PC-3 (cell line): Measurements from ENCODE around the gene CYB5R4. TPM values are rescaled to one million over a fixed set of nuclear protein-coding genes. Genes with fewer than 3 reads are reported as not detected.
"Not testable (repeated sequence)": the region's sequence is repeated elsewhere in the genome, so short reads cannot be mapped to it uniquely, and the experiment has no call there.

Source experiments
- ATAC-seq: fragments of 200-7000 bp; cut with Tn5 transposase; 2 replicates; pipeline ENCODE4 v1.9.1; 2020; ENCODE audit warnings: mild to moderate bottlenecking, moderate library complexity
- BruUV-seq: library from RNA; stranded (reverse); fragments of 400-500 nt; replicated peaks from 2 replicates; lab custom pipeline; 2021; lab: Mats Ljungman, UMichigan
- CTCF ChIA-PET: fragments of 300-600 bp; sonication (Branson Sonifier 250); formaldehyde crosslinking; loops from one replicate; lab custom pipeline; 2022; ENCODE audit warnings: antibody characterized with exemption; lab: Charles Lee
- POLR2A ChIA-PET: fragments of 300-600 bp; sonication (Branson Sonifier 250); formaldehyde crosslinking; loops from one replicate; lab custom pipeline; 2022; ENCODE audit warnings: antibody characterized with exemption; ENCODE audit not compliant: unreplicated experiment; lab: Charles Lee
- DNase-seq: peaks from one replicate; pipeline ENCODE4 v3.0.0-alpha.2; 2015
- H2AFZ ChIP-seq: fragments of 300-600 bp; sonication (generic); 2 replicates; pipeline ENCODE4 v1.6.0; 2016; ENCODE audit warnings: antibody characterized with exemption, low read length
- H3F3A ChIP-seq: fragments of 300-600 bp; sonication (generic); one replicate; pipeline ENCODE4 v1.6.0; 2017; ENCODE audit warnings: antibody characterized with exemption, low read length, control low read depth, mild to moderate bottlenecking; ENCODE audit not compliant: unreplicated experiment
- H3K27ac ChIP-seq: fragments of 300-600 bp; sonication (generic); 2 replicates; pipeline ENCODE4 v1.5.1; 2016; ENCODE audit warnings: mild to moderate bottlenecking, low read length
- H3K27me3 ChIP-seq: fragments of 300-600 bp; sonication (generic); 2 replicates; pipeline ENCODE4 v1.6.1; 2016; ENCODE audit warnings: low read length, mixed read lengths
- H3K36me3 ChIP-seq: fragments of 300-600 bp; sonication (generic); 2 replicates; pipeline ENCODE4 v1.6.1; 2016; ENCODE audit warnings: low read depth, mixed run types, low read length, mixed read lengths
- H3K4me1 ChIP-seq: fragments of 300-600 bp; sonication (generic); 2 replicates; pipeline ENCODE4 v1.5.1; 2016; ENCODE audit warnings: low read length; ENCODE audit not compliant: insufficient read depth
- H3K4me2 ChIP-seq: fragments of 300-600 bp; sonication (generic); 2 replicates; pipeline ENCODE4 v1.6.0; 2016; ENCODE audit warnings: low read length
- H3K4me3 ChIP-seq: fragments of 300-600 bp; sonication (generic); 2 replicates; pipeline ENCODE4 v1.5.1; 2016; ENCODE audit warnings: mild to moderate bottlenecking, low read length, mixed read lengths
- H3K79me2 ChIP-seq: fragments of 300-600 bp; sonication (generic); 2 replicates; pipeline ENCODE4 v1.6.1; 2017; ENCODE audit warnings: low read length, mixed read lengths
- H3K9ac ChIP-seq: fragments of 300-600 bp; sonication (generic); 2 replicates; pipeline ENCODE4 v1.6.0; 2016; ENCODE audit warnings: mild to moderate bottlenecking, low read length
- H3K9me2 ChIP-seq: fragments of 300-600 bp; sonication (generic); replicated peaks from 2 replicates; pipeline ENCODE4 v1.6.1; 2016; ENCODE audit warnings: mixed run types, low read length, mixed read lengths
- H3K9me3 ChIP-seq: fragments of 300-600 bp; sonication (generic); 2 replicates; pipeline ENCODE4 v1.6.1; 2016; ENCODE audit warnings: low read length, mixed read lengths
- H4K20me1 ChIP-seq: fragments of 300-600 bp; sonication (generic); 2 replicates; pipeline ENCODE4 v1.6.1; 2016; ENCODE audit warnings: low read length, mixed read lengths
- EZH2 ChIP-seq: fragments of 300-600 bp; sonication (generic); IDR thresholded peaks from one replicate; pipeline ENCODE4 v1.6.1; 2017; ENCODE audit warnings: antibody characterized with exemption, mild to moderate bottlenecking, low read length; ENCODE audit not compliant: unreplicated experiment
- EZH2phosphoT487 ChIP-seq: fragments of 300-600 bp; sonication (generic); IDR thresholded peaks from 2 replicates; pipeline ENCODE4 v1.6.1; 2018; ENCODE audit warnings: mild to moderate bottlenecking, antibody characterized with exemption, low read length, borderline replicate concordance
- intact Hi-C: fragments of 100-400 bp; cut with micrococcal nuclease; formaldehyde crosslinking; loops from 2 replicates; pipeline ENCODE4 v1.9.0; 2023
- total RNA-seq: library from RNA; depleted of rRNA; stranded (reverse); fragments of >200 nt; gene quantifications from 2 replicates; pipeline ENCODE4 v1.2.3, GENCODE V29; 2014
- TF ChIP-seq, protein P1 (sequence below): fragments of 300-600 bp; sonication (generic); conservative IDR thresholded peaks from 2 replicates; pipeline ENCODE4 v1.5.1; 2017; ENCODE audit warnings: antibody characterized with exemption, low read depth, mild to moderate bottlenecking, low read length

CYB5R4 gene
- total RNA-seq, 1 experiment from 2014 or later: 5.6 TPM

DNA sequence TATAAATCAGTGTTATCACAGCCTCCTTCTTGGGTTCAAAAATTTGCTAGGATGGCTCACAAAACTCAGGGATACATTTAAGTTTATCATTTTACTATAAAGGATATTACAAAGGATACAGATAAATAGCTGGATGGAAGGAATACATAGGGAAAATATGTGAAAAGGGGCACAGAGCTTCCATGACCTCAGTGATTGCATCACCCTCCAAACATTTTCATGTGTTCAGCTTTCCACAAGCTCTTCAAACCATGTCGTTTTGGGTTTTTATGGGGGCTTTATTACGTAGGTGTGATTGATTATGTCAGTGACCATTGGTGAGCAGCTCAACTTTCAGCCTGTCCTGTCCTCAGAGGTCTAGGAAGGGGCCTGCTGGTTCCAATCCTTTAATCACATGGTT lies 68.0 kb downstream of the CYB5R4 start:
- ChIA-PET CTCF (no interaction called here), POLR2A (no interaction called here)
- Histone ChIP-seq H3K27ac (no peak overlapping the region), H4K20me1 (no peaks in the 10 kb centered on the region), H3K4me1 (no peaks in the 10 kb centered on the region), H3K27me3 (no peaks in the 10 kb centered on the region), H3F3A (no peaks in the 10 kb centered on the region), H3K36me3 (no peaks in the 10 kb centered on the region), H3K4me2 (no peak overlapping the region), H3K9me2 (no peaks in the 10 kb centered on the region), H3K9me3 (no peaks in the 10 kb centered on the region), H2AFZ (no peak overlapping the region), H3K4me3 (no peak overlapping the region), H3K9ac (no peak overlapping the region), H3K79me2 (no peaks in the 10 kb centered on the region)
- BruUV-seq: no TSS peak
- no peak for TF ChIP-seq EZH2phosphoT487
- no peak for TF ChIP-seq EZH2
- TF ChIP-seq, protein P1, sequence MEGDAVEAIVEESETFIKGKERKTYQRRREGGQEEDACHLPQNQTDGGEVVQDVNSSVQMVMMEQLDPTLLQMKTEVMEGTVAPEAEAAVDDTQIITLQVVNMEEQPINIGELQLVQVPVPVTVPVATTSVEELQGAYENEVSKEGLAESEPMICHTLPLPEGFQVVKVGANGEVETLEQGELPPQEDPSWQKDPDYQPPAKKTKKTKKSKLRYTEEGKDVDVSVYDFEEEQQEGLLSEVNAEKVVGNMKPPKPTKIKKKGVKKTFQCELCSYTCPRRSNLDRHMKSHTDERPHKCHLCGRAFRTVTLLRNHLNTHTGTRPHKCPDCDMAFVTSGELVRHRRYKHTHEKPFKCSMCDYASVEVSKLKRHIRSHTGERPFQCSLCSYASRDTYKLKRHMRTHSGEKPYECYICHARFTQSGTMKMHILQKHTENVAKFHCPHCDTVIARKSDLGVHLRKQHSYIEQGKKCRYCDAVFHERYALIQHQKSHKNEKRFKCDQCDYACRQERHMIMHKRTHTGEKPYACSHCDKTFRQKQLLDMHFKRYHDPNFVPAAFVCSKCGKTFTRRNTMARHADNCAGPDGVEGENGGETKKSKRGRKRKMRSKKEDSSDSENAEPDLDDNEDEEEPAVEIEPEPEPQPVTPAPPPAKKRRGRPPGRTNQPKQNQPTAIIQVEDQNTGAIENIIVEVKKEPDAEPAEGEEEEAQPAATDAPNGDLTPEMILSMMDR: no peak
- no peak for DNase-seq
- intact Hi-C loops: no loop called here
- ATAC-seq: no peak

DNA sequence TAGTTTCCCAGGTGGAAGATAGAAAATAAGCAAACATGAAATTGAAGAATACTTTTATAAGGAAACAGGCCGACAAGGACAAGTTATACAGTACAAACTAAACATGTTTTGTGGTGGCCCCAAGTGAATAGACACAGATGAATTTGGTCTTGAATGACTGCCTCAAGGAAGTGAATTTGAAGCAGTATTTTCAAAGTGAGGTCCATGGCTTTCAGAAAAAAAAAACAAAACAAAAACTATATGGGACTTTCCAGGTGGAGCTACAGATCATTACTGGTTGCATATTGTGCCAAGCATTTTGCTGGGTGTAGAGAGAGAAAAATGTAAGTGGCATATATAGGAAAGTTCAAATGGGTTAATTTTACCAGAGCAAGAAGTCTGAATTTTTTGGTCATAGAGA lies 68.8 kb downstream of the CYB5R4 start:
- TF ChIP-seq EZH2phosphoT487: no peak
- TF ChIP-seq, protein P1: no peak
- no peak for TF ChIP-seq EZH2
- Histone ChIP-seq H3K79me2 (no peaks in the 10 kb centered on the region), H3K36me3 (no peaks in the 10 kb centered on the region), H3K27me3 (no peaks in the 10 kb centered on the region), H3K4me2 (no peak overlapping the region), H3F3A (no peaks in the 10 kb centered on the region), H3K9me3 (no peaks in the 10 kb centered on the region), H2AFZ (no peak overlapping the region), H3K9ac (no peak overlapping the region), H3K4me3 (no peak overlapping the region), H3K4me1 (no peaks in the 10 kb centered on the region), H3K9me2 (no peaks in the 10 kb centered on the region), H4K20me1 (no peaks in the 10 kb centered on the region), H3K27ac (no peak overlapping the region)
- DNase-seq (no peak), ATAC-seq (no peak)
- POLR2A ChIA-PET: no interaction called here
- BruUV-seq: no TSS peak
- CTCF ChIA-PET: no interaction called here
- intact Hi-C loops: no loop called here

DNA sequence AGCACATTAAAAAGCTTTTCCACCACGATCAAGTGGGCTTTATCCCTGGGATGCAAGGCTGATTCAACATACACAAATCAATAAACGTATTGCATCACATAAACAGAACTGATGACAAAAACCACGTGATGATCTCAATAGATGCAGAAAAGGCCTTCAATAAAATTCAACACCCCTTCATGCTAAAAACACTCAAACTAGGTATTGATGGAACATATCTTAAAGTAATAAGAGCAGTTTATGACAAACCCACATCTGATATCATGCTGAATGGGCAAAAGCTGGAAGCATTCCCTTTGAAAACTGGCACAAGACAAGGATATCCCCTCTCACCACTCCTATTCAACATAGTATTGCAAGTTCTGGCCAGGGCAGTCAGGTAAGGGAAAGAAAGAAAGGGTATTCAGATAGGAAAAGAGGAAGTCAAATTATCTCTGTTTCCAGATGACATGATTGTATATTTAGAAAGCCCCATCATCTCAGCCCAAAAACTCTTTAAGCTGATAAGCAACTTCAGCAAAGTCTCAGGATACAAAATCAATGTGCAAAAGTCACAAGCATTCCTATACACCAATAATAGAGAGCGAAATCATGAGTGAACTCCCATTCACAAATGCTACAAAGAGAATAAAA lies 86.8 kb downstream of the CYB5R4 start:
- H3K4me1 ChIP-seq, H3K4me3 ChIP-seq, H3K36me3 ChIP-seq, BruUV-seq, H3K9me3 ChIP-seq, CTCF ChIA-PET, H3K4me2 ChIP-seq, H3K9ac ChIP-seq, H3K79me2 ChIP-seq, H2AFZ ChIP-seq, H4K20me1 ChIP-seq, ATAC-seq, H3F3A ChIP-seq, POLR2A ChIA-PET, intact Hi-C loops, H3K9me2 ChIP-seq, H3K27me3 ChIP-seq, DNase-seq, H3K27ac ChIP-seq: not testable (repeated sequence)

DNA sequence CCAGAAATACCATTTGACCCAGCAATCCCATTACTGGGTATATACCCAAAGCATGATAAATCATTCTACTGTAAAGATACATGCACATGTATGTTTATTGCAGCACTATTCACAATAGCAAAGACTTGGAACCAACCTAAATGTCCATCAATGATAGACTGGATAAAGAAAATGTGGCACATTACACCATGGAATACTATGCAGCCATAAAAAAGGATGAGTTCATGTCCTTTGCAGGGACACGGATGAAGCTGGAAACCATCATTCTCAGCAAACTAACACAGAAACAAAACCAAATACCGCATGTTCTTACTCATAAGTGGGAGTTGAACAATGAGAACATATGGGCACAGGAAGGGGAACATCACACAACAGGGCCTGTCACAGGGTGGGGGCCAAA lies 88.5 kb downstream of the CYB5R4 start:
- H2AFZ ChIP-seq, H3K4me2 ChIP-seq, intact Hi-C loops, H3K27ac ChIP-seq, H3F3A ChIP-seq, ATAC-seq, H3K36me3 ChIP-seq, H3K9me3 ChIP-seq, H3K9me2 ChIP-seq, H3K27me3 ChIP-seq, H3K4me3 ChIP-seq, H3K79me2 ChIP-seq, BruUV-seq, H4K20me1 ChIP-seq, DNase-seq, POLR2A ChIA-PET, CTCF ChIA-PET, H3K4me1 ChIP-seq, H3K9ac ChIP-seq: not testable (repeated sequence)
